GM10847 (cell line): ENCODE data around the gene AURKA.

ENCODE experiments used
- POLR2A ChIP-seq: IDR thresholded peaks from 2 replicates; pipeline ENCODE4 v1.6.1; 2011; ENCODE audit not compliant: insufficient read length; ENCODE audit errors: extremely low read depth

AURKA gene

GRCh38 chr20:56392132-56392880 is at the start of gene AURKA, which contains the start of gene CSTF1:
AURKA (minus strand) TSS chr20:56392215; CDS start chr20:56388197, 4,018 bp downstream.
CSTF1 (plus strand) TSS chr20:56392645; CDS start chr20:56395553, 2,908 bp downstream.
- TF ChIP-seq POLR2A, result peak; percentile 30

- no peak for TF ChIP-seq POLR2A
These were observed 48.5 kb upstream of the AURKA start for GRCh38 chr20:56440346-56441007.

GRCh38 chr20:56439771-56440291 is 47.8 kb upstream of the AURKA start:
- TF ChIP-seq POLR2A, result no peak

GRCh38 chr20:56438284-56438683 is 46.3 kb upstream of the AURKA start:
- TF ChIP-seq POLR2A, result no peak

- TF ChIP-seq POLR2A, result no peak
These were observed 45.4 kb upstream of the AURKA start for GRCh38 chr20:56437196-56437960.

GRCh38 chr20:56433880-56434255 is 41.9 kb upstream of the AURKA start:
- no peak for TF ChIP-seq POLR2A

GRCh38 chr20:56433221-56433879 is 41.3 kb upstream of the AURKA start:
- no peak for TF ChIP-seq POLR2A

- no peak for TF ChIP-seq POLR2A
These were observed 39.5 kb upstream of the AURKA start for GRCh38 chr20:56431471-56431870.

GRCh38 chr20:56430957-56431356 is 38.9 kb upstream of the AURKA start:
- no peak for TF ChIP-seq POLR2A

GRCh38 chr20:56430461-56430860 is 38.4 kb upstream of the AURKA start:
- TF ChIP-seq POLR2A, result no peak

GRCh38 chr20:56429941-56430340 is 37.9 kb upstream of the AURKA start:
- no peak for TF ChIP-seq POLR2A

- TF ChIP-seq POLR2A, result no peak
These were observed 37.5 kb upstream of the AURKA start for GRCh38 chr20:56429502-56429901.

GRCh38 chr20:56428881-56429280 is 36.9 kb upstream of the AURKA start:
- TF ChIP-seq POLR2A, result no peak

GRCh38 chr20:56428410-56428809 is 36.4 kb upstream of the AURKA start:
- no peak for TF ChIP-seq POLR2A

GRCh38 chr20:56427797-56428196 is 35.8 kb upstream of the AURKA start:
- TF ChIP-seq POLR2A, result no peak
